ENCODE measurements around the gene LIG3.
"Not testable (repeated sequence)": the region's sequence is repeated elsewhere in the genome, so short reads cannot be mapped to it uniquely, and the experiment has no call there.

LIG3 gene

GRCh38 chr17:35038453-35038852, 58.1 kb downstream of the LIG3 start:
- no peak for DNase-seq (ENCODE audit: low read depth in 4 of 4, low spot score in 1 of 4)

GRCh38 chr17:35041390-35041789, 61.1 kb downstream of the LIG3 start:
- no peak for DNase-seq (ENCODE audit: low read depth in 4 of 4, low spot score in 1 of 4)

- no peak for DNase-seq (ENCODE audit: low read depth in 4 of 4, low spot score in 1 of 4)
Observed at GRCh38 chr17:35044181-35044580, 63.9 kb downstream of the LIG3 start.

DNA sequence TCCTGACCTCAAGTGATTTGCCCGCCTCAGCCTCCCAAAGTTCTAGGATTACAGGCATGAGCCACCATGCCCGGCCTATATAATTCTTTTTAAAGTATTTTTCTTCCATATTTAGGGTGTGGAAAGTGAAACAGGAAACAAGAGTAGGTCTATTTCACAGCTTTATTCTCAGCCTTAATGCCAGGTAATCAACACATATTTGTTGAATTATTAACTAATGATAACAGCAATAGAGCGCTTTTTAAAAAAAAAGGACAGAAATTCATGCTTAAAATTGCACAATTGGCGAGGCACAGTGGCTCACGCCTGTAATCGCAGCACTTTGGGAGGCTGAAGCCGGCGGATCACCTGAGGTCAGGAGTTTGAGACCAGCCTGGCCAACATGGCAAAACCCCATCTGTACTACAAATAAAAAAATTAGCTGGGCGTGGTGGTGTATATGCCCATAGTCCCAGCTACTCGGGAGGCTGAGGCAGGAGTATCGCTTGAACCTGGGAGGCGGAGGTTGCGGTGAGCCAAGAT, 65.2 kb downstream of the LIG3 start:
- not testable (repeated sequence) for DNase-seq (ENCODE audit: low read depth in 4 of 4, low spot score in 1 of 4)

DNA sequence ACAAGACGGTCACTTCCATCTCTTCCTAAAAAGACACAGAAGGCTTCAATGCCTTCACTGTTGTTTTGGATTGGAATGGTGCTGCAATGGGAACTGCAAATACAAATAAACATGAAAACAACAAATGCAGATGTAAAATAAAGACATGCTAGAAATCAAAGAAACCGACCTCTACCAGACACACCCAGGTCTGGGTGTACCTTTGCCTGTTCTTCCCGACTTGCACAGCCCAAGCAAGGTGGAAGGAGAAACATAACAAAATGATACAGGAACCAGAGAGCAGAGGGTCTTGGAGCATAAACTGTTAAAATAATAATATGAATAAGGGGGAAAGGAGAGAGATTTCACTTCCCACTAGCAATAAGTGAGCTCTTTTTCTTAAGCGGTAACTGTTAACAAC, 65.9 kb downstream of the LIG3 start:
- no peak for DNase-seq (ENCODE audit: low read depth in 4 of 4, low spot score in 1 of 4)

DNA sequence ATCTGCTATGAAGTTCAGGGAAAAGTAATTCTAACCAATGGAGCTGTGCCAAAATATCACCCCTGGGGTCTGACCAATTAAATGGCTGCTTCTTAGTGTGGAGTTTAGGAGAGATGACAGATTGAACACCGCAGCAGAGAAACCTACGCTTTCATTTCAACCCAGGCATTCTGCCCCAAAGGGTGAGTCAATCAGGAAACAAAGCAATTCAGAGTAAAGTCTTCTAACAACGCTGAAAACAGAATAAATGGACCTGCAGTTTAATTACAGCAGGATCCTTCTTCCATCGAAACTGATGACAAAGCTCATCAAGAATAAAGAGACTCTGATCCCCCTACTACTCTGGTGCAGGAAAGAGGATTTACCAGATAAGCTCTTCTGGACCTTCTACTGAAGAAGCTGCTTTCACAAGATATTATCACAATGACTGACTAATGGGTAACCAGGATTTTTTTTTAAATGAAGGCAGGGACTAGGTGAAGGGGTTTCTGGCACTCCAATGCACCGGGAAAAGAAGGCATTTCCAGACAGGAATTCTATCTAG, 66.5 kb downstream of the LIG3 start:
- DNase-seq (ENCODE audit: low read depth in 4 of 4, low spot score in 1 of 4), result peak in 2 of 4 experiments; percentile 33 to 50

GRCh38 chr17:35048685-35049379, 68.5 kb downstream of the LIG3 start:
- DNase-seq (ENCODE audit: low read depth in 4 of 4, low spot score in 1 of 4), result no peak

GRCh38 chr17:35050170-35050569, 69.9 kb downstream of the LIG3 start:
- no peak for DNase-seq (ENCODE audit: low read depth in 4 of 4, low spot score in 1 of 4)

GRCh38 chr17:35051183-35051578, 70.9 kb downstream of the LIG3 start:
- DNase-seq (ENCODE audit: low read depth in 4 of 4, low spot score in 1 of 4), result no peak

DNA sequence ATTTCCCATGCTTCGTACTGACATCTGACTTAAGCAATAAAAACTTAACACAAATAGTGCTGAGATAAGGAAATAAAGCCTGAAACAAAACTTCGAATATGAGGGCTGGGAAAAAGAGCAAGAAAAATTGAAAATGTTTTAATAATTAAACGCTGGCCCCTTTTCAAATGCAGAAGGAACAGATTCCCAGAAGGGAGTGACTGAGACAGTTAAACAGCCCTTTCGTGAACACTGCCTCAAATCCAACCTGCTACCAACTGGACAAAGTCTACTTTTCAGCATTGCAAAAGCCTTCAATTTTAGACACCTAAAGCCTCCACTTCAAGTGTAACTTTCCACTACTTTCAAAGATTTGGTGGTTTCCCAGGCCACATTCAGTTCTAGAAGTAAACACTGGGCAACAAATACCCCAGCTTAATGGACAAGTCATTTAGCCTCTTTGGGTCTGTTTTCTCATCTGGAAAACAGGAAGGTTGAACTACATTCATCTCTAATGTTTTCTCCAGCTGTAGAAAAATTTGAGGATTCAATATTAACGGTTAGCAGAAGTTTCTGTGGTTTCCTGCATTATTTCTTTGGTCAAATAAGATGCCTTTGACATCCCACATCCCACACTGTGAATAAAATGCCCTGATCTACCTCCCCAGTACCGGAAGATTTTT, 71.4 kb downstream of the LIG3 start:
- no peak for DNase-seq (ENCODE audit: low read depth in 4 of 4, low spot score in 1 of 4)

DNA sequence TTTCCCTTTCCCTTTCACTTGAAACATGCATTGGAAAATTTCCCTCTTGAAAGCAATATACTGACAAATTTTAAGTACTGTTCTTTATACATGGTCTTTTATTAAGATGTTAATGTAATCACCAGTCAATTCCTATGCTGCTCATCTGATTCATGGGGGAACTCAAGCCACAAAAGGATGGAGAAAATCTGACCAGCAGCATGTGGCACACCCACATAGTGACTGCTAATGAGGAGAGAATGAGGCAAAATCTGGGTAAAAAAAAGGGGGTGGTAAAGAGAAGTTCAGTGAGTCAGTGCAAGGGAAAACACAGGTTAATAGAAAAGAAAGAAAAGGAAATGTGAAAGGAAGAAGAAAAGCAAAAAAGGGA, 71.9 kb downstream of the LIG3 start:
- no peak for DNase-seq (ENCODE audit: low read depth in 4 of 4, low spot score in 1 of 4)

DNA sequence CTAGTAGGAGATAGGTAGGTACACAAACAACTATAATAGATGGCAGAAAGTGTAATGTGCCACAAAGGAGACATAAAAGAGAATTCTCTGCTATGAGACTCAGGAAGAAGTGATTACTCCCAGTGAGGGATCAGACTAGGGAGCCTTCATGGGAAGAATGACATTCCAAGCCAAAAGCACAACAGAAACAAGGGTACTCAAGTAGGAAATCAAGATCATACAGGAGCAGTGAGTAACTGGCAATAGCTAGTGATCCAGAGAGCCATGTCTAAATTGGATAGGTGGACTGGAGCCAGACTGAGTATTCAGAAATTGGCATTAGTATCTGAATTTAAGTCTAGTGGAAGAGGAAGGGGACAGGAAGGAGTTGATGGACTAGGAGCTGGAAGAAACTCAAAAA, 72.5 kb downstream of the LIG3 start:
- DNase-seq (ENCODE audit: low read depth in 4 of 4, low spot score in 1 of 4), result no peak

- DNase-seq (ENCODE audit: low read depth in 4 of 4, low spot score in 1 of 4), result no peak
Observed at GRCh38 chr17:35053204-35053603, 72.9 kb downstream of the LIG3 start.

GRCh38 chr17:35056013-35056412, 75.7 kb downstream of the LIG3 start:
- no peak for DNase-seq (ENCODE audit: low read depth in 4 of 4, low spot score in 1 of 4)

GRCh38 chr17:35057332-35057915, 77.1 kb downstream of the LIG3 start:
- no peak for DNase-seq (ENCODE audit: low read depth in 4 of 4, low spot score in 1 of 4)
